Prostate gland (tissue), 2 donors: ENCODE results near the gene FBRSL1. TPM values are rescaled to one million over a fixed set of nuclear protein-coding genes. Genes with fewer than 3 reads are reported as not detected.

Source experiments
- DNase-seq: peaks from one replicate; pipeline ENCODE4 v3.0.0-alpha.2; 2019; ENCODE audit warnings: low spot score
- H3K27ac ChIP-seq, 2 donors: fragments of 200-600 bp; sonication (generic); 2 replicates each; pipeline ENCODE4 v1.5.1; 2017 to 2019
- H3K27me3 ChIP-seq: fragments of 200-600 bp; sonication (generic); replicated peaks from 2 replicates; pipeline ENCODE4 v1.5.1; 2019; ENCODE audit not compliant: insufficient read depth
- H3K36me3 ChIP-seq, 2 donors: fragments of 200-600 bp; sonication (generic); 1 replicate in 1 of 2; 2 replicates in 1 of 2; pipeline versions ENCODE4 v1.5.1 to v1.8.1; 2017 to 2019
- H3K4me1 ChIP-seq: fragments of 200-600 bp; sonication (generic); replicated peaks from 2 replicates; pipeline ENCODE4 v1.5.1; 2019
- H3K4me3 ChIP-seq, 2 donors: fragments of 200-600 bp; sonication (generic); 2 replicates each; pipeline ENCODE4 v1.5.1; 2017 to 2019
- H3K9me3 ChIP-seq: fragments of 200-600 bp; sonication (generic); 2 replicates; pipeline ENCODE4 v1.5.1; 2017
- CTCF ChIP-seq, 4 experiments: fragments of 200-600 bp in 2 of 4; fragments of 450-650 bp in 2 of 4; sonication (generic) in 2 of 4; IDR thresholded peaks; 1 replicate in 3 of 4; 2 replicates in 1 of 4; pipeline ENCODE4 v1.5.1; 2016 to 2019; ENCODE audit warnings: antibody characterized with exemption in 4 of 4, mild to moderate bottlenecking in 2 of 4, moderate library complexity in 2 of 4
- POLR2A ChIP-seq: fragments of 450-650 bp; IDR thresholded peaks from one replicate; pipeline ENCODE4 v1.6.1; 2016; ENCODE audit warnings: antibody characterized with exemption, mild to moderate bottlenecking
- POLR2AphosphoS5 ChIP-seq: sonication (generic); formaldehyde crosslinking; IDR thresholded peaks from one replicate; pipeline ENCODE4 v1.6.1; 2017; ENCODE audit warnings: antibody characterized with exemption
- WGBS: methylation state at CpG from one replicate; pipeline ENCODE4 v1.1.5; 2018; 5-methylcytosine and 5-hydroxymethylcytosine counted together
- intact Hi-C: fragments of 100-400 bp; cut with DNase I; formaldehyde crosslinking; loops from one replicate; pipeline ENCODE4 v1.14.2; 2022
- total RNA-seq, 2 donors: library from RNA; depleted of rRNA; stranded (reverse); fragments of >200 nt; gene quantifications; one replicate each; pipeline ENCODE4 v1.1.0, GENCODE V29; 2016

FBRSL1 gene
- total RNA-seq, 2 donors from 2014 or later = 34.2 to 69.2 TPM

GRCh38 chr12:132478433-132478803 lies 11.5 kb upstream of the FBRSL1 start:
- no peaks in the 10 kb centered on the region for H3K9me3 ChIP-seq
- H3K4me1 ChIP-seq = no peaks in the 10 kb centered on the region
- H3K36me3 ChIP-seq = no peaks in the 10 kb centered on the region
- TF ChIP-seq CTCF (IDR thresholded peaks at IDR 0.05) (no peak), POLR2A (no peak), POLR2AphosphoS5 (no peak)
- 86% methylated on average over 15 of the region's 15 CpGs for WGBS
- no peak for DNase-seq
- H3K27me3 ChIP-seq = no peaks in the 10 kb centered on the region
- no peak overlapping the region for H3K4me3 ChIP-seq
- H3K27ac ChIP-seq = no peak overlapping the region
- intact Hi-C loops = no loop called here

- Histone ChIP-seq H3K27ac (no peak overlapping the region), H3K36me3 (no peaks in the 10 kb centered on the region), H3K4me1 (no peaks in the 10 kb centered on the region), H3K27me3 (no peaks in the 10 kb centered on the region), H3K4me3 (no peak overlapping the region), H3K9me3 (no peaks in the 10 kb centered on the region)
- intact Hi-C loops = no loop called here
- TF ChIP-seq POLR2A (no peak), POLR2AphosphoS5 (no peak), CTCF (IDR thresholded peaks at IDR 0.05) (no peak)
- DNase-seq = no peak
- WGBS = 84% methylated on average over 16 of the region's 16 CpGs
These were observed 11.1 kb upstream of the FBRSL1 start for GRCh38 chr12:132478845-132479244.

- no peaks in the 10 kb centered on the region for H3K4me1 ChIP-seq
- TF ChIP-seq POLR2A = no peak
- intact Hi-C loops = no loop called here
These were observed 10.7 kb upstream of the FBRSL1 start for GRCh38 chr12:132479291-132479690.

GRCh38 chr12:132479938-132480622 lies 9.9 kb upstream of the FBRSL1 start:
- DNase-seq = no peak
- H3K36me3 ChIP-seq = no peaks in the 10 kb centered on the region
- intact Hi-C loops = no loop called here
- no peaks in the 10 kb centered on the region for H3K9me3 ChIP-seq
- WGBS = 77% methylated on average over 36 of the region's 38 CpGs
- no peak overlapping the region for H3K4me3 ChIP-seq
- no peaks in the 10 kb centered on the region for H3K4me1 ChIP-seq
- H3K27me3 ChIP-seq = no peaks in the 10 kb centered on the region
- H3K27ac ChIP-seq = no peak overlapping the region
- TF ChIP-seq POLR2A = no peak

More at GRCh38 chr12:132479291-132479690, 10.7 kb upstream of the FBRSL1 start:
- Histone ChIP-seq H3K9me3 (no peaks in the 10 kb centered on the region), H3K4me3 (no peak overlapping the region), H3K27ac (no peak overlapping the region), H3K36me3 (no peaks in the 10 kb centered on the region), H3K27me3 (no peaks in the 10 kb centered on the region)
- 89% methylated on average over 13 of the region's 13 CpGs for WGBS
- DNase-seq = no peak

GRCh38 chr12:132480623-132481132 lies 9.3 kb upstream of the FBRSL1 start:
- no peak for TF ChIP-seq POLR2A
- TF ChIP-seq CTCF (IDR thresholded peaks at IDR 0.05) = no peak
- no peak for TF ChIP-seq POLR2AphosphoS5

GRCh38 chr12:132481345-132481744 lies 8.6 kb upstream of the FBRSL1 start:
- DNase-seq = no peak
- no peaks in the 10 kb centered on the region for H3K9me3 ChIP-seq
- no peak for TF ChIP-seq CTCF (IDR thresholded peaks at IDR 0.05)
- TF ChIP-seq POLR2AphosphoS5 = no peak
- no peak for TF ChIP-seq POLR2A
- H3K4me3 ChIP-seq = no peak overlapping the region
- WGBS = 83% methylated on average over 11 of the region's 11 CpGs
- H3K27ac ChIP-seq = no peak overlapping the region
- no peaks in the 10 kb centered on the region for H3K36me3 ChIP-seq
- H3K27me3 ChIP-seq = no peaks in the 10 kb centered on the region
- H3K4me1 ChIP-seq = no peaks in the 10 kb centered on the region
- intact Hi-C loops = no loop called here

More at GRCh38 chr12:132480623-132481132, 9.3 kb upstream of the FBRSL1 start:
- H3K4me3 ChIP-seq = no peak overlapping the region
- no peak overlapping the region for H3K27ac ChIP-seq
- DNase-seq = no peak
- intact Hi-C loops = no loop called here
- no peaks in the 10 kb centered on the region for H3K9me3 ChIP-seq
- 72% methylated on average over 12 of the region's 14 CpGs for WGBS
- no peaks in the 10 kb centered on the region for H3K4me1 ChIP-seq
- no peaks in the 10 kb centered on the region for H3K36me3 ChIP-seq
- H3K27me3 ChIP-seq = no peaks in the 10 kb centered on the region
